ENCODE results near the gene RPL14.
"Not testable (repeated sequence)": the region's sequence is repeated elsewhere in the genome, so short reads cannot be mapped to it uniquely, and the experiment has no call there.

GRCh38 chr3:40460481-40460880 is 3.3 kb downstream of the RPL14 start:
- TF ChIP-seq BACH2 (CRISPR knock-in tag; IDR thresholded peaks at IDR 0.05; ENCODE audit: borderline replicate concordance); ZFP30 (CRISPR knock-in tag; IDR thresholded peaks at IDR 0.05); ESRRG (CRISPR knock-in tag; IDR thresholded peaks at IDR 0.05); TOX (CRISPR knock-in tag; IDR thresholded peaks at IDR 0.05; ENCODE audit: borderline replicate concordance); CSRNP3 (CRISPR knock-in tag; IDR thresholded peaks at IDR 0.05): not testable (repeated sequence)

Measured in SK-N-SH treated with all-trans-retinoic acid at 6 μM for 48 hours (cell line).